H9 (cell line): ENCODE data around the gene NUDT16L1. TPM values are rescaled to one million over a fixed set of nuclear protein-coding genes. Genes with fewer than 3 reads are reported as not detected.
A peak's percentile ranks its signal among the peaks of the same experiment; 100 is the strongest.

Source experiments
- DNase-seq: peaks from one replicate; pipeline ENCODE4 v3.0.0-alpha.2; 2017
- H2AFZ ChIP-seq: one replicate; pipeline ENCODE4 v1.6.1; 2013; ENCODE audit warnings: mild to moderate bottlenecking, low read length, control low read depth, moderate library complexity
- H2AK5ac ChIP-seq: 2 replicates; pipeline ENCODE4 v1.6.1; 2013; ENCODE audit warnings: low read length, control low read depth, mixed read lengths; ENCODE audit not compliant: insufficient read length
- H2BK120ac ChIP-seq: one replicate; pipeline ENCODE4 v1.6.1; 2013; ENCODE audit warnings: low read depth, mild to moderate bottlenecking, low read length, control low read depth, inconsistent platforms; ENCODE audit not compliant: poor library complexity, severe bottlenecking
- H2BK12ac ChIP-seq: 2 replicates; pipeline ENCODE4 v1.6.1; 2013; ENCODE audit warnings: low read length, control low read depth, mixed read lengths, low read depth; ENCODE audit not compliant: insufficient read length
- H2BK15ac ChIP-seq: 2 replicates; pipeline ENCODE4 v1.6.1; 2013; ENCODE audit warnings: low read depth, low read length, control low read depth
- H2BK20ac ChIP-seq: one replicate; pipeline ENCODE4 v1.6.1; 2013; ENCODE audit warnings: low read depth, mild to moderate bottlenecking, low read length, control low read depth, inconsistent platforms; ENCODE audit not compliant: poor library complexity, severe bottlenecking
- H2BK5ac ChIP-seq: 2 replicates; pipeline ENCODE4 v1.6.1; 2013; ENCODE audit warnings: low read length, control low read depth, mixed read lengths; ENCODE audit not compliant: insufficient read length
- H3K14ac ChIP-seq: 2 replicates; pipeline ENCODE4 v1.6.1; 2013; ENCODE audit warnings: low read length, control low read depth; ENCODE audit not compliant: insufficient read depth
- H3K18ac ChIP-seq: 2 replicates; pipeline ENCODE4 v1.6.1; 2013; ENCODE audit warnings: low read depth, mild to moderate bottlenecking, mixed read lengths, low read length, control low read depth; ENCODE audit not compliant: insufficient read length
- H3K23ac ChIP-seq: 2 replicates; pipeline ENCODE4 v1.6.1; 2013; ENCODE audit warnings: low read length, control low read depth, mixed read lengths, low read depth; ENCODE audit not compliant: insufficient read length
- H3K23me2 ChIP-seq: 2 replicates; pipeline ENCODE4 v1.6.1; 2013; ENCODE audit warnings: low read depth, mild to moderate bottlenecking, mixed read lengths, low read length, control low read depth; ENCODE audit not compliant: insufficient read length, poor library complexity, severe bottlenecking
- H3K27ac ChIP-seq: 2 replicates; pipeline ENCODE4 v1.5.1; 2013; ENCODE audit warnings: low read length, control low read depth, mixed read lengths, low read depth; ENCODE audit not compliant: insufficient read length
- H3K27me3 ChIP-seq: 2 replicates; pipeline ENCODE4 v1.6.1; 2013; ENCODE audit warnings: low read length, control low read depth, inconsistent platforms; ENCODE audit not compliant: insufficient read depth
- H3K4ac ChIP-seq: 2 replicates; pipeline ENCODE4 v1.6.1; 2013; ENCODE audit warnings: low read depth, mild to moderate bottlenecking, control low read depth, inconsistent platforms, low read length, moderate library complexity
- H3K4me1 ChIP-seq: 2 replicates; pipeline ENCODE4 v1.6.1; 2013; ENCODE audit warnings: low read length, control low read depth, inconsistent platforms; ENCODE audit not compliant: insufficient read depth
- H3K4me2 ChIP-seq: 2 replicates; pipeline ENCODE4 v1.6.1; 2013; ENCODE audit warnings: low read length, control low read depth, mixed read lengths; ENCODE audit not compliant: insufficient read length, insufficient read depth
- H3K56ac ChIP-seq: 2 replicates; pipeline ENCODE4 v1.6.1; 2013; ENCODE audit warnings: low read depth, mild to moderate bottlenecking, mixed read lengths, low read length, control low read depth; ENCODE audit not compliant: insufficient read length
- H3K79me1 ChIP-seq: 2 replicates; pipeline ENCODE4 v1.6.1; 2013; ENCODE audit warnings: low read depth, mild to moderate bottlenecking, moderate library complexity, low read length, control low read depth, inconsistent platforms; ENCODE audit not compliant: insufficient read depth, poor library complexity, severe bottlenecking
- H3K79me2 ChIP-seq: 2 replicates; pipeline ENCODE4 v1.6.1; 2013; ENCODE audit warnings: low read length, control low read depth, inconsistent platforms; ENCODE audit not compliant: insufficient read depth
- H3K9ac ChIP-seq: 2 replicates; pipeline ENCODE4 v1.6.1; 2013; ENCODE audit warnings: low read length, control low read depth, mixed read lengths; ENCODE audit not compliant: insufficient read length; ENCODE audit errors: extremely low read depth
- H3K9me3 ChIP-seq: one replicate; pipeline ENCODE4 v1.6.1; 2013; ENCODE audit warnings: low read depth, low read length, inconsistent platforms; ENCODE audit not compliant: control insufficient read depth
- H3T11ph ChIP-seq: one replicate; pipeline ENCODE4 v1.6.1; 2013; ENCODE audit warnings: mild to moderate bottlenecking, low read length, control low read depth, inconsistent platforms
- H4K20me1 ChIP-seq: one replicate; pipeline ENCODE4 v1.6.1; 2013; ENCODE audit not compliant: control insufficient read depth, insufficient read length, insufficient read depth
- H4K5ac ChIP-seq: 2 replicates; pipeline ENCODE4 v1.6.1; 2013; ENCODE audit warnings: low read depth, mild to moderate bottlenecking, mixed read lengths, low read length, control low read depth; ENCODE audit not compliant: insufficient read length
- H4K8ac ChIP-seq: replicated peaks from 2 replicates; pipeline ENCODE4 v1.6.1; 2013; ENCODE audit warnings: low read length, control low read depth, mixed read lengths, low read depth; ENCODE audit not compliant: insufficient read length
- H4K91ac ChIP-seq: 2 replicates; pipeline ENCODE4 v1.6.1; 2013; ENCODE audit warnings: low read depth, mild to moderate bottlenecking, moderate library complexity, mixed read lengths, low read length, control low read depth; ENCODE audit not compliant: insufficient read length
- H3K27ac Mint-ChIP-seq, 3 experiments: 2 replicates in 2 of 3; 3 replicates in 1 of 3; pipeline ENCODE4 v1.8.0; 2020 to 2021; ENCODE audit warnings: mixed read lengths in 3 of 3, mild to moderate bottlenecking in 1 of 3, moderate library complexity in 1 of 3
- H3K27me3 Mint-ChIP-seq: 2 replicates; pipeline ENCODE4 v1.8.0; 2021; ENCODE audit warnings: low read depth, mild to moderate bottlenecking, moderate library complexity, mixed read lengths
- H3K36me3 Mint-ChIP-seq, 3 experiments: 2 replicates in 2 of 3; 3 replicates in 1 of 3; pipeline ENCODE4 v1.8.0; 2020 to 2021; ENCODE audit warnings: low read depth in 3 of 3, mixed read lengths in 3 of 3; ENCODE audit not compliant: insufficient read depth in 1 of 3
- H3K4me1 Mint-ChIP-seq, 2 experiments: 2 replicates each; pipeline ENCODE4 v1.8.0; 2020; ENCODE audit warnings: mixed read lengths in 2 of 2
- H3K4me3 Mint-ChIP-seq, 2 experiments: 2 replicates in 1 of 2; 3 replicates in 1 of 2; pipeline ENCODE4 v1.8.0; 2020 to 2021; ENCODE audit warnings: mild to moderate bottlenecking in 2 of 2, mixed read lengths in 2 of 2, moderate library complexity in 1 of 2
- H3K9me3 Mint-ChIP-seq, 2 experiments: 2 replicates in 1 of 2; 3 replicates in 1 of 2; pipeline ENCODE4 v1.8.0; 2020; ENCODE audit warnings: mild to moderate bottlenecking in 2 of 2, mixed read lengths in 2 of 2, moderate library complexity in 1 of 2
- CTCF ChIP-seq: fragments of 200-600 bp; sonication (generic); conservative IDR thresholded peaks from 3 replicates; pipeline ENCODE4 v1.8.0; 2021; ENCODE audit warnings: antibody characterized with exemption, mild to moderate bottlenecking
- WGBS: extraction: QIAGEN DNeasy Blood & Tissue Kit; methylation state at CpG from one replicate; pipeline ENCODE4 v1.1.7; 2013; ENCODE audit warnings: missing lambda C conversion rate, low lambda C conversion rate, mixed read lengths; ENCODE audit not compliant: insufficient read length; ENCODE audit errors: extremely low coverage; 5-methylcytosine and 5-hydroxymethylcytosine counted together
- total RNA-seq: library from RNA; stranded (reverse); gene quantifications from 2 replicates; pipeline ENCODE4 v1.2.1, GENCODE V29; 2021

Gene NUDT16L1
- total RNA-seq, 1 experiment from 2014 or later = 49.4 TPM

- no peak overlapping the region for H2BK15ac ChIP-seq
- no peak overlapping the region for H3K27ac ChIP-seq
- H3K4me3 Mint-ChIP-seq = no peak overlapping the region
- peaks cover 2 to 35% (median 15%) of the 10 kb centered on the region in 3 experiments; a peak in 5 of 7 replicates for H3K36me3 Mint-ChIP-seq
- WGBS = no CpG with 5 or more reads among the region's 39 CpGs
- H3K27ac Mint-ChIP-seq = peak overlapping the region in 2 of 3 experiments; percentile 3 to 90; a peak in 2 of 7 replicates
- no peaks in the 10 kb centered on the region for H3K79me2 ChIP-seq
- H2BK12ac ChIP-seq = no peak overlapping the region
- H3K4me1 ChIP-seq = no peaks in the 10 kb centered on the region
- no peaks in the 10 kb centered on the region for H3K27me3 ChIP-seq
- no peak overlapping the region for H3K14ac ChIP-seq
- no peaks in the 10 kb centered on the region for H3K23me2 ChIP-seq
- no peak overlapping the region for H3K18ac ChIP-seq
- no peak overlapping the region for H2BK120ac ChIP-seq
- H2AFZ ChIP-seq = no peak overlapping the region
- no peak overlapping the region for H4K5ac ChIP-seq
- no peak overlapping the region for H4K91ac ChIP-seq
- H3K4me2 ChIP-seq = no peak overlapping the region
- H3T11ph ChIP-seq = no peak overlapping the region
- H3K4me1 Mint-ChIP-seq = no peaks in the 10 kb centered on the region
- H3K79me1 ChIP-seq = no peaks in the 10 kb centered on the region
- no peak overlapping the region for H3K4ac ChIP-seq
- H3K23ac ChIP-seq = no peak overlapping the region
- H3K9me3 ChIP-seq = no peaks in the 10 kb centered on the region
- H3K9me3 Mint-ChIP-seq = no peaks in the 10 kb centered on the region
- no peak overlapping the region for H2BK20ac ChIP-seq
- no peak for DNase-seq
- H3K9ac ChIP-seq = no peak overlapping the region
- H4K20me1 ChIP-seq = no peaks in the 10 kb centered on the region
- H4K8ac ChIP-seq = no peak overlapping the region
- H2BK5ac ChIP-seq = no peak overlapping the region
- no peak overlapping the region for H3K56ac ChIP-seq
- TF ChIP-seq CTCF = no peak
- H3K27me3 Mint-ChIP-seq = no peaks in the 10 kb centered on the region
- no peak overlapping the region for H2AK5ac ChIP-seq
Measured at GRCh38 chr16:4681471-4682083, 11.8 kb upstream of the NUDT16L1 start.
